A673 (cell line): ENCODE results near the gene PKN2.

Experiments
- EZH2 ChIP-seq: fragments of 200-600 bp; sonication (generic); IDR thresholded peaks from 2 replicates; pipeline ENCODE4 v1.6.1; 2017; ENCODE audit warnings: borderline replicate concordance, low read depth, mild to moderate bottlenecking, mixed read lengths, antibody characterized with exemption, low read length; ENCODE audit not compliant: poor library complexity, severe bottlenecking
- TF ChIP-seq, protein P1 (sequence below): fragments of 300-800, 200-600 bp; sonication (generic); conservative IDR thresholded peaks from 2 replicates; pipeline ENCODE4 v1.5.1; 2017; ENCODE audit warnings: low read depth, mild to moderate bottlenecking, antibody characterized with exemption, low read length, moderate library complexity, mixed read lengths

DNA sequence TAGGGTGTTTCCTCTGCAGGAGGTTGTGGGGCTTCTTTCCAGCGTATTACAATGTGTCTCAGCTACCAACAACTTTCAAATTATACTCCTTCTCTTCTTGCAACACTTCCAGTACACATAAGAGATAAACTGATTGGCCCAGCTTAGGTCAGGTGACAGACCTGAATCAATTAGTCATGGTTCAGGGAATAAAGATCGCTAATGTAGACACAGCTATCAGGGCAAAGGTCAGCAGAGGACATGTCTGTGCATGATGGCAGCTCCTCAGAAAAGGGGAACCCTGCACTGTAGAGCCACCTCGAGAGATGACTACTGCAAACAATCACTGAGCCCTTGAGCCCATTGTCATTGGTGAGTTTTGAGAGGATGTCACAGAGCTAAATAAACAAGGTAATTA, 36.8 kb upstream of the PKN2 start:
- TF ChIP-seq, protein P1, sequence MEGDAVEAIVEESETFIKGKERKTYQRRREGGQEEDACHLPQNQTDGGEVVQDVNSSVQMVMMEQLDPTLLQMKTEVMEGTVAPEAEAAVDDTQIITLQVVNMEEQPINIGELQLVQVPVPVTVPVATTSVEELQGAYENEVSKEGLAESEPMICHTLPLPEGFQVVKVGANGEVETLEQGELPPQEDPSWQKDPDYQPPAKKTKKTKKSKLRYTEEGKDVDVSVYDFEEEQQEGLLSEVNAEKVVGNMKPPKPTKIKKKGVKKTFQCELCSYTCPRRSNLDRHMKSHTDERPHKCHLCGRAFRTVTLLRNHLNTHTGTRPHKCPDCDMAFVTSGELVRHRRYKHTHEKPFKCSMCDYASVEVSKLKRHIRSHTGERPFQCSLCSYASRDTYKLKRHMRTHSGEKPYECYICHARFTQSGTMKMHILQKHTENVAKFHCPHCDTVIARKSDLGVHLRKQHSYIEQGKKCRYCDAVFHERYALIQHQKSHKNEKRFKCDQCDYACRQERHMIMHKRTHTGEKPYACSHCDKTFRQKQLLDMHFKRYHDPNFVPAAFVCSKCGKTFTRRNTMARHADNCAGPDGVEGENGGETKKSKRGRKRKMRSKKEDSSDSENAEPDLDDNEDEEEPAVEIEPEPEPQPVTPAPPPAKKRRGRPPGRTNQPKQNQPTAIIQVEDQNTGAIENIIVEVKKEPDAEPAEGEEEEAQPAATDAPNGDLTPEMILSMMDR = no peak
- no peak for TF ChIP-seq EZH2
